HL-60 (cell line): ENCODE results near the gene SLC25A12.

ENCODE experiments used
- DNase-seq, 2 experiments: peaks; one replicate each; pipeline ENCODE4 v3.0.0-alpha.2; 2010 to 2020; ENCODE audit warnings: low read depth in 1 of 2, low spot score in 1 of 2
- H3K27ac ChIP-seq: fragments of 250-450 bp; sonication (Bioruptor Pico); replicated peaks from 2 replicates; pipeline ENCODE4 v1.5.1; 2020; ENCODE audit warnings: mild to moderate bottlenecking, moderate library complexity
- H3K27me3 ChIP-seq: fragments of 250-450 bp; sonication (Bioruptor Pico); 2 replicates; pipeline ENCODE4 v1.5.1; 2021; ENCODE audit warnings: mild to moderate bottlenecking, moderate library complexity; ENCODE audit not compliant: insufficient read depth, poor library complexity, severe bottlenecking
- H3K4me3 ChIP-seq: replicated peaks from 2 replicates; pipeline ENCODE4 v1.5.1; 2011; ENCODE audit warnings: mild to moderate bottlenecking, control low read depth, low read length; ENCODE audit not compliant: insufficient read depth
- GABPA ChIP-seq: IDR thresholded peaks from 2 replicates; pipeline ENCODE4 v1.6.1; 2012; ENCODE audit warnings: low read depth
- POLR2AphosphoS5 ChIP-seq: IDR thresholded peaks from 2 replicates; pipeline ENCODE4 v1.6.1; 2012; ENCODE audit warnings: low read depth
- SPI1 ChIP-seq: IDR thresholded peaks from 2 replicates; pipeline ENCODE4 v1.6.1; 2012; ENCODE audit warnings: low read depth, mild to moderate bottlenecking, borderline replicate concordance
- TF ChIP-seq, protein P1 (sequence below): IDR thresholded peaks from one replicate; pipeline ENCODE4 v1.5.1; 2011; ENCODE audit warnings: low read length, control low read depth, inconsistent platforms; ENCODE audit not compliant: insufficient read depth
- TF ChIP-seq, protein P2 (sequence below): IDR thresholded peaks from 2 replicates; pipeline ENCODE4 v1.6.1; 2012; ENCODE audit warnings: low read depth; ENCODE audit not compliant: insufficient replicate concordance

The SLC25A12 gene

DNA sequence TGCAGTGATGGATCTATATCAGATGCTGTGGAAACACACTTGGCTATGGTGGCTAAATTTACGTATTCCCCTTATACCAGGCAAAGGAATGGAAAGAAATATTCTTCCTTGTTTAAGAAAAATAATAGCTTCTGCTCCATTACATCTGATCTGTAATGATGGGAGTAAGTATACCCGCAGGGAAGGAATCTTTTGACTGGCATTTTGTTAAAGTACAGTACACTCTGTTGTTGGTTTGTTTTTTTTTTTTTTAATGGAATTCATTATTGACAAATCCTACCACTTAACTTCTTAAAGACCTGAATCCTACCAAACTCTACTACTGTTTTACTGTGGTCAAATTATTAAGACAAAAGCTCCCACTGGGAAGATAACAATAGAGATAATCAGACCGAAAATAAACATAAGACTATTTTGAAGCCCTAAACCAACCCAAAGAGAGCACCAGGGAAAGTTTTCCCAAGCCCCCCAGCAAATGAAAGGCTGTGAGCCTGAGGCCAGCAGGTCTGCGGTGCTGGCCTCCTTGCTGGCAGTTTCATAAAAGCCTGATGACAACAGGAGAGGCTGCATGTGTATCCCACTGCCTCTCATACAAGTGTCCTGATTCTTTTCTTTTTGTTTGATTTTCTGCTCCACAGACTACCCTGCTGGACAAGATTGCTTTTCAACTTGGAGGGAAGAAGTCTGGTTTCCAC, 101.0 kb downstream of the SLC25A12 start:
- H3K27me3 ChIP-seq: no peaks in the 10 kb centered on the region
- no peak overlapping the region for H3K27ac ChIP-seq
- DNase-seq: no peak
- no peak overlapping the region for H3K4me3 ChIP-seq
- TF ChIP-seq GABPA: no peak

DNA sequence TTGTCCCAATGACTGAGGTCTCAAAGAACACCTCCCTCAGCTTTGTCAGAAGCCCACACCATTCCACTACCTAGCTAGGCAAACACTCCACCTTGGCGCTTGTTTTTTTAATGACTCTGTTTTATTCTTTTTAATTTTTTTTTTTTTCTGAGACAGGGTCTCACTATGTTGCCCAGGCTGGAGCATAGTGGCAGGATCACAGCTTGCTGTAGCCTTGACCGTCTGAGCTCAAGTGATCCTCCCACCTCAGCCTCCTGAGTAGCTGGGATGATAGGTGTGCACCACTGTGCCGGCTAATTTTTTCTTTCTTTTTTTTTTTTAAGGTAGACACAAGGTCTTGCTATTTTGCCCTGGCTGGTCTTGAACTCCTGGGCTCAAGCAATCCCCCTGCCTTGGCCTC, 101.9 kb downstream of the SLC25A12 start:
- TF ChIP-seq, protein P1, sequence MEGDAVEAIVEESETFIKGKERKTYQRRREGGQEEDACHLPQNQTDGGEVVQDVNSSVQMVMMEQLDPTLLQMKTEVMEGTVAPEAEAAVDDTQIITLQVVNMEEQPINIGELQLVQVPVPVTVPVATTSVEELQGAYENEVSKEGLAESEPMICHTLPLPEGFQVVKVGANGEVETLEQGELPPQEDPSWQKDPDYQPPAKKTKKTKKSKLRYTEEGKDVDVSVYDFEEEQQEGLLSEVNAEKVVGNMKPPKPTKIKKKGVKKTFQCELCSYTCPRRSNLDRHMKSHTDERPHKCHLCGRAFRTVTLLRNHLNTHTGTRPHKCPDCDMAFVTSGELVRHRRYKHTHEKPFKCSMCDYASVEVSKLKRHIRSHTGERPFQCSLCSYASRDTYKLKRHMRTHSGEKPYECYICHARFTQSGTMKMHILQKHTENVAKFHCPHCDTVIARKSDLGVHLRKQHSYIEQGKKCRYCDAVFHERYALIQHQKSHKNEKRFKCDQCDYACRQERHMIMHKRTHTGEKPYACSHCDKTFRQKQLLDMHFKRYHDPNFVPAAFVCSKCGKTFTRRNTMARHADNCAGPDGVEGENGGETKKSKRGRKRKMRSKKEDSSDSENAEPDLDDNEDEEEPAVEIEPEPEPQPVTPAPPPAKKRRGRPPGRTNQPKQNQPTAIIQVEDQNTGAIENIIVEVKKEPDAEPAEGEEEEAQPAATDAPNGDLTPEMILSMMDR: no peak
- TF ChIP-seq GABPA (no peak), POLR2AphosphoS5 (no peak), SPI1 (no peak)
- TF ChIP-seq, protein P2, sequence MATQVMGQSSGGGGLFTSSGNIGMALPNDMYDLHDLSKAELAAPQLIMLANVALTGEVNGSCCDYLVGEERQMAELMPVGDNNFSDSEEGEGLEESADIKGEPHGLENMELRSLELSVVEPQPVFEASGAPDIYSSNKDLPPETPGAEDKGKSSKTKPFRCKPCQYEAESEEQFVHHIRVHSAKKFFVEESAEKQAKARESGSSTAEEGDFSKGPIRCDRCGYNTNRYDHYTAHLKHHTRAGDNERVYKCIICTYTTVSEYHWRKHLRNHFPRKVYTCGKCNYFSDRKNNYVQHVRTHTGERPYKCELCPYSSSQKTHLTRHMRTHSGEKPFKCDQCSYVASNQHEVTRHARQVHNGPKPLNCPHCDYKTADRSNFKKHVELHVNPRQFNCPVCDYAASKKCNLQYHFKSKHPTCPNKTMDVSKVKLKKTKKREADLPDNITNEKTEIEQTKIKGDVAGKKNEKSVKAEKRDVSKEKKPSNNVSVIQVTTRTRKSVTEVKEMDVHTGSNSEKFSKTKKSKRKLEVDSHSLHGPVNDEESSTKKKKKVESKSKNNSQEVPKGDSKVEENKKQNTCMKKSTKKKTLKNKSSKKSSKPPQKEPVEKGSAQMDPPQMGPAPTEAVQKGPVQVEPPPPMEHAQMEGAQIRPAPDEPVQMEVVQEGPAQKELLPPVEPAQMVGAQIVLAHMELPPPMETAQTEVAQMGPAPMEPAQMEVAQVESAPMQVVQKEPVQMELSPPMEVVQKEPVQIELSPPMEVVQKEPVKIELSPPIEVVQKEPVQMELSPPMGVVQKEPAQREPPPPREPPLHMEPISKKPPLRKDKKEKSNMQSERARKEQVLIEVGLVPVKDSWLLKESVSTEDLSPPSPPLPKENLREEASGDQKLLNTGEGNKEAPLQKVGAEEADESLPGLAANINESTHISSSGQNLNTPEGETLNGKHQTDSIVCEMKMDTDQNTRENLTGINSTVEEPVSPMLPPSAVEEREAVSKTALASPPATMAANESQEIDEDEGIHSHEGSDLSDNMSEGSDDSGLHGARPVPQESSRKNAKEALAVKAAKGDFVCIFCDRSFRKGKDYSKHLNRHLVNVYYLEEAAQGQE: no peak
- H3K27me3 ChIP-seq: no peaks in the 10 kb centered on the region
- no peak overlapping the region for H3K4me3 ChIP-seq
- H3K27ac ChIP-seq: no peak overlapping the region
- DNase-seq: no peak

DNA sequence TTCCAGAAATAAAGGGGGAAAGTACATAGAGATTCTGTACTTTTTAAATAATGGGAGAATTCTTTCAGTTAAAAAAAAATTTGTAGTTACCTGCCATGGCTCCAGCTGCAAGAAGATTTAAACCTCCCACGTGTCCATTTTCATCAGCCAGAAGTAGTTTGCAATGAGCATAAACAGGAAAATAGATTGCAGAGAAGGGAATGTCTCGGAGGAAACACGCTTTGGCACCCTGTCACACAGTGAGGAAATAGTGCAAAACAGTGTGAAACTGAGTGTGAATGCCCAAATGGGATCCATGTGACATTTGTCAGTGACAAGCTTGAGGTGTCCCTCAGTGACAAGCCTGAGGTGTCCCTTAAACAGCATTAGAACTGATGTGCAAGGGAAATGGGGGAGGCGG, 102.7 kb downstream of the SLC25A12 start:
- Histone ChIP-seq H3K27me3 (no peaks in the 10 kb centered on the region), H3K4me3 (no peak overlapping the region)
- DNase-seq: no peak

DNA sequence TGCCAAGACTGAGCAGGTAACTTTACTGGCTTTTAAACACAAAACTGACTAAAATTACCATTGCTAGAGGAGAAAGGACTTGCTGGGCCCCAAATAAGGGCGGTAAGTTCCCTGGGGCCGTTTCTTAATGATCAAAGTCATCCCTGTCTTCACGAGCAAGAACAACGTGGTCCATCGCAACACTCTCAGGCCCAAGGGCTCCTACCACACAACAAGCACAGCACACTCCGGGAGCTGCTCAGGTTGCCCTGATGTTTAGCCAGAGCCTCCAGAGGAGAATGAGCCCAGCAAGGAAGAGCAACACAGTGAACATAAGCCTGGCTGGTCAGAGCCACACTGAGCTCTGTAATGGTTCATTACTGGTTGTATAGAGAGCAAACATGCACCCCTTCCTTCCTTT, 104.1 kb downstream of the SLC25A12 start:
- Histone ChIP-seq H3K4me3 (no peak overlapping the region), H3K27ac (no peak overlapping the region), H3K27me3 (no peaks in the 10 kb centered on the region)
- no peak for DNase-seq
- TF ChIP-seq, protein P2: no peak
- TF ChIP-seq GABPA: no peak
- TF ChIP-seq, protein P1: no peak
- TF ChIP-seq POLR2AphosphoS5: no peak
- no peak for TF ChIP-seq SPI1

More for the DNA sequence above, 102.7 kb downstream of the SLC25A12 start:
- no peak overlapping the region for H3K27ac ChIP-seq
- TF ChIP-seq, protein P1: no peak
- TF ChIP-seq SPI1 (no peak), GABPA (no peak), POLR2AphosphoS5 (no peak)
- TF ChIP-seq, protein P2: no peak
